Thoracic aorta (tissue), 2 donors: ENCODE measurements around the gene MED12L. TPM values are rescaled to one million over a fixed set of nuclear protein-coding genes. Genes with fewer than 3 reads are reported as not detected.

Experiments used
- ATAC-seq: fragments of 150-250 bp; one replicate; pipeline ENCODE4 v1.8.0; 2017; ENCODE audit warnings: low read depth; ENCODE audit not compliant: insufficient number of reproducible peaks, low FRiP score
- DNase-seq: peaks from one replicate; pipeline ENCODE4 v3.0.0-alpha.2; 2020; ENCODE audit warnings: low spot score
- H3K27ac ChIP-seq, 2 donors: fragments of 200-600 bp; sonication (generic); 1 replicate in 1 of 2; 2 replicates in 1 of 2; pipeline ENCODE4 v1.5.1; 2016; ENCODE audit warnings: mild to moderate bottlenecking in 2 of 2, moderate library complexity in 2 of 2
- H3K27me3 ChIP-seq: fragments of 200-600 bp; sonication (generic); replicated peaks from 2 replicates; pipeline ENCODE4 v1.6.0; 2016; ENCODE audit warnings: mild to moderate bottlenecking; ENCODE audit not compliant: insufficient read depth
- H3K36me3 ChIP-seq: fragments of 200-600 bp; sonication (generic); one replicate; pipeline ENCODE4 v1.5.1; 2016
- H3K4me1 ChIP-seq, 2 donors: fragments of 200-600 bp; sonication (generic); 1 replicate in 1 of 2; 2 replicates in 1 of 2; pipeline versions ENCODE4 v1.5.1 to v1.6.0; 2016; ENCODE audit warnings: low read depth in 2 of 2, mild to moderate bottlenecking in 1 of 2; ENCODE audit not compliant: control insufficient read depth in 1 of 2
- H3K4me3 ChIP-seq: fragments of 200-600 bp; sonication (generic); 2 replicates; pipeline ENCODE4 v1.5.1; 2016; ENCODE audit warnings: mild to moderate bottlenecking
- H3K9me3 ChIP-seq: fragments of 200-600 bp; sonication (generic); 2 replicates; pipeline ENCODE4 v1.5.1; 2016
- CTCF ChIP-seq: fragments of 200-600 bp; sonication (generic); IDR thresholded peaks from one replicate; pipeline ENCODE4 v1.5.1; 2019; ENCODE audit warnings: antibody characterized with exemption
- total RNA-seq, 2 donors: library from RNA; depleted of rRNA; stranded (reverse); fragments of >200 nt; gene quantifications; one replicate each; pipeline versions ENCODE4 v1.1.0 to v1.2.3, GENCODE V29; 2016

Gene MED12L
- total RNA-seq, 2 donors from 2014 or later: 0.27 to 2.0 TPM

GRCh38 chr3:151462278-151462780, 376.9 kb downstream of the MED12L start:
- DNase-seq: no peak
- Histone ChIP-seq H3K27me3 (no peaks in the 10 kb centered on the region), H3K4me3 (no peak overlapping the region), H3K27ac (no peak overlapping the region), H3K4me1 (peaks cover 0 to 9% of the 10 kb centered on the region in 2 donors), H3K36me3 (no peaks in the 10 kb centered on the region), H3K9me3 (no peaks in the 10 kb centered on the region)
- TF ChIP-seq CTCF: no peak
- no peak for ATAC-seq

GRCh38 chr3:151462991-151463390, 377.5 kb downstream of the MED12L start:
- no peak for ATAC-seq
- Histone ChIP-seq H3K4me3 (no peak overlapping the region), H3K4me1 (peaks cover 0 to 9% of the 10 kb centered on the region in 2 donors), H3K27me3 (no peaks in the 10 kb centered on the region), H3K36me3 (no peaks in the 10 kb centered on the region), H3K27ac (no peak overlapping the region), H3K9me3 (no peaks in the 10 kb centered on the region)
- no peak for TF ChIP-seq CTCF
- no peak for DNase-seq

- no peak for TF ChIP-seq CTCF
- no peak for ATAC-seq
- no peaks in the 10 kb centered on the region for H3K9me3 ChIP-seq
- no peaks in the 10 kb centered on the region for H3K4me1 ChIP-seq
- H3K4me3 ChIP-seq: no peak overlapping the region
- no peaks in the 10 kb centered on the region for H3K27me3 ChIP-seq
- no peak overlapping the region for H3K27ac ChIP-seq
- no peaks in the 10 kb centered on the region for H3K36me3 ChIP-seq
- no peak for DNase-seq
These were observed 381.6 kb downstream of the MED12L start for GRCh38 chr3:151467069-151467468.

GRCh38 chr3:151468284-151468917, 382.9 kb downstream of the MED12L start:
- Histone ChIP-seq H3K9me3 (no peaks in the 10 kb centered on the region), H3K36me3 (no peaks in the 10 kb centered on the region), H3K27me3 (no peaks in the 10 kb centered on the region), H3K4me3 (no peak overlapping the region), H3K4me1 (no peaks in the 10 kb centered on the region), H3K27ac (no peak overlapping the region)
- ATAC-seq: no peak
- DNase-seq: no peak
- peak; percentile 72 for TF ChIP-seq CTCF

GRCh38 chr3:151476344-151477018, 391.0 kb downstream of the MED12L start:
- Histone ChIP-seq H3K36me3 (no peaks in the 10 kb centered on the region), H3K4me3 (no peak overlapping the region), H3K9me3 (no peaks in the 10 kb centered on the region), H3K27ac (no peak overlapping the region), H3K4me1 (no peaks in the 10 kb centered on the region), H3K27me3 (no peaks in the 10 kb centered on the region)
- ATAC-seq (no peak), DNase-seq (no peak)
- TF ChIP-seq CTCF: no peak
